Right forelimb (tissue), 1 donor: ENCODE data around the gene GEMIN7.

Experiments used
- DNase-seq: peaks from one replicate; pipeline ENCODE4 v3.0.0-alpha.2; 2018

Gene GEMIN7

GRCh38 chr19:45063851-45064801 lies 14.9 kb upstream of the GEMIN7 start:
- DNase-seq: no peak

GRCh38 chr19:45066921-45067661 lies 12.0 kb upstream of the GEMIN7 start:
- no peak for DNase-seq

GRCh38 chr19:45068041-45068440 lies 11.0 kb upstream of the GEMIN7 start:
- no peak for DNase-seq

GRCh38 chr19:45069056-45069455 lies 10.0 kb upstream of the GEMIN7 start:
- DNase-seq: no peak

- DNase-seq: no peak
Observed at GRCh38 chr19:45070214-45070613, 8.8 kb upstream of the GEMIN7 start.

GRCh38 chr19:45070861-45071544 lies 8.1 kb upstream of the GEMIN7 start:
- DNase-seq: no peak

GRCh38 chr19:45071545-45071938 lies 7.5 kb upstream of the GEMIN7 start:
- no peak for DNase-seq

- no peak for DNase-seq
Observed at GRCh38 chr19:45071969-45072790, 6.9 kb upstream of the GEMIN7 start.

- DNase-seq: no peak
Observed at GRCh38 chr19:45074744-45075300, 4.2 kb upstream of the GEMIN7 start.

GRCh38 chr19:45075301-45076028 lies 3.6 kb upstream of the GEMIN7 start:
- peak; percentile 65 for DNase-seq

GRCh38 chr19:45076029-45076850 lies 2.8 kb upstream of the GEMIN7 start, which contains the start of gene ZNF296:
Gene ZNF296, minus strand, starts transcription at chr19:45076478. Its CDS starts 105 bp downstream, at chr19:45076373.
- DNase-seq: peak; percentile 70

- DNase-seq: no peak
Observed at GRCh38 chr19:45076851-45077730, 2.0 kb upstream of the GEMIN7 start.

- no peak for DNase-seq
Observed at GRCh38 chr19:45078390-45079062, 534 bp upstream of the GEMIN7 start.

- no peak for DNase-seq
Observed at GRCh38 chr19:45079911-45080370, 881 bp downstream of the GEMIN7 start.

- no peak for DNase-seq
Observed at GRCh38 chr19:45082170-45082569, 3.1 kb downstream of the GEMIN7 start.

GRCh38 chr19:45086480-45086879 lies 7.4 kb downstream of the GEMIN7 start:
- no peak for DNase-seq

- DNase-seq: no peak
Observed at GRCh38 chr19:45087531-45087930, 8.5 kb downstream of the GEMIN7 start.

GRCh38 chr19:45090034-45090433 lies 11.0 kb downstream of the GEMIN7 start:
- no peak for DNase-seq

GRCh38 chr19:45090606-45091005 lies 11.5 kb downstream of the GEMIN7 start:
- no peak for DNase-seq
